K562 (cell line): ENCODE results near the gene WDR20. TPM values are rescaled to one million over a fixed set of nuclear protein-coding genes. Genes with fewer than 3 reads are reported as not detected.

Experiments used
- ETV1 ChIP-seq: fragments of 450-650 bp; conservative IDR thresholded peaks from 2 replicates; pipeline ENCODE4 v1.6.1; 2016; ENCODE audit warnings: missing genetic modification characterization, control low read depth, low read depth, missing compliant biosample characterization
- HSF4 ChIP-seq: fragments of 250-450 bp; sonication (Bioruptor Pico); IDR thresholded peaks from 2 replicates; pipeline ENCODE4 v2.1.2; 2022; ENCODE audit warnings: mild to moderate bottlenecking, moderate library complexity, borderline replicate concordance
- ILF3 ChIP-seq: fragments of 450-650 bp; IDR thresholded peaks from 2 replicates; pipeline ENCODE4 v1.6.1; 2018; ENCODE audit warnings: antibody characterized with exemption, mild to moderate bottlenecking, moderate library complexity, borderline replicate concordance
- IRF2 ChIP-seq: sonication (generic); formaldehyde crosslinking; IDR thresholded peaks from 2 replicates; pipeline ENCODE4 v1.8.1; 2022; ENCODE audit warnings: mild to moderate bottlenecking, missing genetic modification reagents
- LARP7 ChIP-seq: fragments of 450-650 bp; IDR thresholded peaks from 2 replicates; pipeline ENCODE4 v1.6.1; 2016
- NCOR1 ChIP-seq: fragments of 450-650 bp; IDR thresholded peaks from 2 replicates; pipeline ENCODE4 v1.6.1; 2016; ENCODE audit warnings: mild to moderate bottlenecking, moderate library complexity
- NR0B1 ChIP-seq: fragments of 450-650 bp; IDR thresholded peaks from one replicate; pipeline ENCODE4 v1.6.1; 2018; ENCODE audit warnings: mild to moderate bottlenecking, moderate library complexity; ENCODE audit not compliant: partially characterized antibody
- RBM15 ChIP-seq: fragments of 200-400 bp; formaldehyde crosslinking; IDR thresholded peaks from 2 replicates; pipeline ENCODE4 v1.6.1; 2018; ENCODE audit warnings: mild to moderate bottlenecking, low read length, moderate library complexity; ENCODE audit not compliant: insufficient read depth
- RBM34 ChIP-seq: fragments of 200-400 bp; formaldehyde crosslinking; IDR thresholded peaks from 2 replicates; pipeline ENCODE4 v1.6.1; 2018; ENCODE audit warnings: low read length, borderline replicate concordance; ENCODE audit not compliant: insufficient read depth
- SREBF2 ChIP-seq: sonication (generic); formaldehyde crosslinking; IDR thresholded peaks from 2 replicates; pipeline ENCODE4 v1.4.0; 2020; ENCODE audit warnings: mild to moderate bottlenecking, missing genetic modification reagents
- ZBTB11 ChIP-seq, 3 experiments: fragments of 200-800 bp in 1 of 3; fragments of 250-450 bp in 1 of 3; fragments of 450-650 bp in 1 of 3; sonication (Bioruptor Pico) in 1 of 3; sonication (Bioruptor generic) in 1 of 3; formaldehyde crosslinking in 1 of 3; IDR thresholded peaks; 2 replicates each; pipeline versions ENCODE4 v1.6.1 to v1.8.0; 2016 to 2022; ENCODE audit warnings: mild to moderate bottlenecking in 2 of 3, missing genetic modification characterization in 2 of 3, missing compliant biosample characterization in 1 of 3, moderate library complexity in 1 of 3
- ZNF407 ChIP-seq: fragments of 450-650 bp; IDR thresholded peaks from 2 replicates; pipeline ENCODE4 v1.6.1; 2016; ENCODE audit warnings: low read depth
- ZNF717 ChIP-seq: fragments of 250-450 bp; sonication (Bioruptor Pico); IDR thresholded peaks from 2 replicates; pipeline ENCODE4 v1.5.0; 2021
- ZNF766 ChIP-seq: fragments of 200-800 bp; sonication (Bioruptor generic); conservative IDR thresholded peaks from 2 replicates; pipeline ENCODE4 v1.6.1; 2016; ENCODE audit warnings: missing genetic modification characterization, missing compliant biosample characterization
- polyA plus RNA-seq, 8 experiments: library from polyadenylated mRNA; depleted of rRNA in 4 of 8; stranded (reverse) in 5 of 8; unstranded in 3 of 8; fragments of >200 nt; fragmentation: Nextera tagmentation in 2 of 8; fragmentation: Illumina TruSeq in 1 of 8; extraction: Ambion mirVana in 2 of 8; extraction: Trizol in 1 of 8; gene quantifications; 2 replicates each; pipeline versions ENCODE4 v1.2.1 to v1.2.3, GENCODE V29; 2011 to 2014; ENCODE audit warnings: inconsistent platforms in 1 of 8, missing spikeins in 1 of 8
- total RNA-seq, 7 experiments: library from RNA; depleted of rRNA in 6 of 7; stranded (reverse); fragments of >200 nt in 6 of 7; fragmentation: Illumina TruSeq in 2 of 7; extraction: Trizol in 2 of 7; gene quantifications; 2 replicates each; pipeline versions ENCODE4 v1.2.1 to v1.2.3, GENCODE V29; 2011 to 2021; ENCODE audit warnings: low replicate concordance in 1 of 7

The WDR20 gene
- total and polyA plus RNA-seq, 9 of the 15 experiments (the other 6 are each of a cell fraction or from before 2014, with no cell fraction given), result 7.0 to 15.3 (median 11.8) TPM

GRCh38 chr14:102139286-102140026 is at the start of gene WDR20 (continued):
- no peak for TF ChIP-seq ZNF407
- no peak for TF ChIP-seq NR0B1
- no peak for TF ChIP-seq SREBF2 (CRISPR knock-in tag)
- TF ChIP-seq HSF4 (CRISPR knock-in tag), result no peak
- TF ChIP-seq ETV1, result no peak
- TF ChIP-seq ZBTB11 (CRISPR knock-in tag; IDR thresholded peaks at IDR 0.05), result no peak
- TF ChIP-seq RBM34, result no peak
- no peak for TF ChIP-seq ILF3
- TF ChIP-seq IRF2 (CRISPR knock-in tag), result no peak
- no peak for TF ChIP-seq NCOR1
- no peak for TF ChIP-seq LARP7
- no peak for TF ChIP-seq RBM15
- no peak for TF ChIP-seq ZNF766 (CRISPR knock-in tag)
- no peak for TF ChIP-seq ZNF717 (CRISPR knock-in tag)
